NCI-H82 treated with DMSO at 0.1 percent for 48 hours (cell line): ENCODE measurements around the gene FREY1.

ENCODE experiments used
- DNase-seq: peaks from one replicate; lab custom pipeline; 2025; ENCODE audit not compliant: unreplicated experiment; lab: John Stamatoyannopoulos, UW

The FREY1 gene, protein sequence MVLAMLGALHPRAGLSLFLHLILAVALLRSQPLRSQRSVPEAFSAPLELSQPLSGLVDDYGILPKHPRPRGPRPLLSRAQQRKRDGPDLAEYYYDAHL

DNA sequence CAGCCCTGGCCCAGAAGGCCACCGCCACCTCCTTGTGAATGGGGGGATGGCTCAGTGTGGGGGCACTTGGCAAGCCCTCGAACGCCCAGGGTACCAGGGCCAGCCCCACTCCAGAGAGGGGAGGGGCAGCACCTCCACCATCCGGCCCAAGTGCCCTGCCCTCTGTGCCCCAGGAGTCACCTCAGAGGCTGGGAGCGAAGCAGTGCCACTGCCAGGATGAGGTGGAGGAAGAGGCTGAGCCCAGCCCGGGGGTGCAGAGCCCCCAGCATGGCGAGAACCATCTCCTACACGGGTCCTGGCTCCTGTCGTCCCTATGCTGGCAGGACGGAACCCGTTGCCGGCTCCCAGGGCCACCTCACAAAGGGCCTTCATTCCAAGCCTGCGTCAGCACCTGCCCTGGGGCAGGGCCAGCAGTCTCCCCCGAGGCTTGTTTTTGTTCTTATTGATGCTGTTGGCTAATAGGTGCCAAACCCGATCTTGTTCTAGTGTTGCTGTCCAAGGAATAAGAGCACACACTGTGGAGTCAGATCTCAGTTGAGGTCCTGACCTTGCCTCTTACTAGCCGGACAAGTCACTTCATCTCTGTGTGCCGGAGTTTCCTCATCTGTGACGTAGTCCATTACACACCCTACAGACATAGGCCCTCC, at the start of gene FREY1:
TSS of gene FREY1 (minus strand) at position 307 of the 647 bp plus-strand sequence. CDS start at position 281, 26 bp downstream.
- DNase-seq = no peak

DNA sequence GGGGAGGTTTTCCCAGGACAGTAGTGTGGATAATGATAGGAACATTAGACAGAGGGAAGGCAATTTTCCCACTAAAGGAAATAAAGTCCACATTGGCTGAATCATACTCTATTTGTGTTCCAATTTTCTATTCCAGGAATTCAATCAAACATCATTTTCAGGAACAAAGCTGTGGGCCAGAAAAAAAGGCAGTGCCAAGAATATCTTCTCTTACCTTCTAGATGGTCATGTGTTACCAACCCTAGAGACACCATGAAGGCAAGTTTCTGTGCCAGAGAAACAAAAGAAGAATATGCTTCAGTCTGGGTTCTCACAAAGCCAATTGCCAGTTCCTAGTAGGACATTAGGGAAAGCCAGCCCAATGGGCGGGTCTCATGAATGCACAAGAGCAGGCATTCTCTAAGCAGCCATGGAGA, 42.9 kb upstream of the FREY1 start:
- DNase-seq = no peak

DNA sequence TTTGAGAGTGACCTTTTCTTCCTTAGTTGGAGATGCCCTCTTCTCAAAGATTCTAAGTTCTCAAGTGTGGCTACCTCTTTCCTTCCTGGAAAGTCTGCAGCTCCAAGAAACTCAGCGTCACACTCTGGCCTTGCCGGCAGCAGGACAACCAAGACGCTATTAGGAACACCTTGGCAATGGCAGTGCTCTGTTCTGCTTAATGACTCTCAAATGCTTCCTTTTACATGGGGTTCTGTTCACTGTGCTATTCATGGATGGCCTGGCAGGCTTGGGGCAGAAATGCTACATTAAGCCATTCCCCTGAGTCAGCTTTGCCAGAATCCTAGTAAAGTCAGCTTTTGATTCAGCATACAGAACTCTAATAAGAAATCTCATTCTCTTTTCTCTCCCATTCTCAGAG, 41.3 kb upstream of the FREY1 start:
- no peak for DNase-seq

DNA sequence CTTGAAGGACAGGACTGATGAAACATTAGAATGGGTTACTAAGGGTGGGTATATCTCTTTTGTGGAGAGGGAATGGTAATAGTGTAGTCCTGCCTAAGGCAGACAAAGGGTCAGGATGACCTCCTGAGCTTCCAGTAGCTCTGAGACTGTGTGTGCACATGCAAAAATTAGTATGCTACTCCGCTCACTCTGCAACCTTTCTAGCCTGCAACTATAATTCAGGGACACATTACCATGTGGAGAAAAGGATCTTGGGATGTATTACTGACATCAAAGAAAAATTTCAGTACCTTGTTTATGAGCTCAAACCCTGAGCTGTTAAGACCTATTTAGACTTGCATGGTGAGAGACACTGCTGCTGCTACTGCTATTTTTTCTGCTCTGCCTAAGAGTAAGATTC, 40.8 kb upstream of the FREY1 start:
- no peak for DNase-seq

DNA sequence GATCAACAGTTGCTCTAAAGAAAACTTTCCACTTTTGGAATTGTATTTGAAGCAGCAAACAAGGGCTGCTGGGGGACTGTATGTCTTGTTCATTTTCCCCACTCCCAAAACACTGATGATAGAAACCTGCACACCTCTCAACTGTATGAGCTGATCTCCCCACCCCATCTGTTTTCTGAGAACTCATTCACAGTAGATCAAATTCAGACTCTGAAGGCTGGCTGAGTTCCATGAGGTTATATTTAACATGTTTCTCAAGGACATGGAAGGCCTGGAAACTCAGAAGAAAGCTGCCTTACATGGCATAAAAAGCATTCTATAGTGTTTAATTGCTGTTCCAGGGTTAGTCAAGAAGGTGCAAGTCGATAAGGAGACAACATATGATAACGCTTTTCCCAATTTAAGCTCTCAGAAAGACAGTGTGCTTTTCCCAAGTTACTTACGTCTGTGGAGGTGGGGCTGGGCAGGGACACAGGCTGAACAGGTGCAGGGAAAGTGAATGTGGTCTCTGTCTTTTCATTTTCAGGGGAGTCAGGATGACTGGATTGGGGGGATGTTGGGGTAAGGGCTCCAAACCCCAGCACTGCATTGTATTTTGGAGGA, 38.4 kb upstream of the FREY1 start:
- no peak for DNase-seq

DNA sequence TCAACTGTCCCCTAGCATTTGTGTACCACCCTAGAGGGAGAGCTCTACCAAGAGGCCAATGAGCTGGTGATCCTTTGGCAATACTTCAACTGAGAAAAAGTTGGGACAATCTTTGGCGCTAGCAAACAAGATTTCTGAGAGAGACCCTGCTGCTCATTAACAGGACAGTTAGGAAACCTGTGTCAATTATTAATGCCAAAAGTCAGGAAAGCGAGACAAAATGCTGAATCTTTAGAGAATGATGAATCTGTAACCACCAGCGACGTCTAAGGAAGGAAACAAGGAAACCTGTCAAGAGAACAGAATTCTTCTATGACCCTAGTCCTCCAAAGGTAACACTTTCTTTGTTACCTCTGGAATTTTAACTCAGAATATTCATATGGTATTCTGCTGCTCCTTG, 35.3 kb upstream of the FREY1 start:
- no peak for DNase-seq

DNA sequence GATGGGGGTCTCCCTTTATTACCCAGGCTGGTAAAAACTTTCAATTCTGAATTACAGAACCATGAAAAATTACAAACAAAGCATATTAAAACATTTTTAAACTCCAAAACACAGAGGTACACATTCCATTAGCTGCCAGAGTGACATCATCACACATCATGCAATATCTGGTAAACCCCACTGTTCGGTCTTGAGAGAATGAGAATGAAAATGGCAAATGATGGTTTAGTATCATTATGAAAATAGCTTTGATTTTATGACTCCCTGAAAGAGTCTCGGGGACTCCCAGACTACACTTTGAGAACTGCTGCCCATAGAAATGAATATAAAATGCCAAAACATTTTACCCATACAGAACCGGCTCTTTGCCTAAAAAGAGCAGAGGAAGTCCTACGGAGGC, 34.2 kb upstream of the FREY1 start:
- no peak for DNase-seq

DNA sequence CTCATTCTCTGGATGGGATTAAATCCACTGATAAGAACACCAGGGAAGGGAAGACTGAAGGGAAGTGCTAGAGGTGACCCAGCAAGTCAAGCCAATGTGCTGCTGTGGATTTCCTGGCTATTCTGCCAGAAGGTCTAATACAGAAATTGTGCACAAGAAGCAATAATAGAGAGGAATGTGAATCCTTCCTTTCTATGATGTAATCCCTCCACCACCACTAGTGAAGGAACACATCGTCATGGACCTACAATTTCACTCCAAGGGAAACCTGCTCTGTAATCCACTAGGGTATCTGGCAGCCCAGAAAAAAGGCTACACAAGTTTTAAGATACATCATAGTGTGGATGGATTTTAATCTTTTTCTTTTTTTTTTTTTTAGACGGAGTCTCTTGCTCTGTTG, 32.8 kb upstream of the FREY1 start:
- no peak for DNase-seq

DNA sequence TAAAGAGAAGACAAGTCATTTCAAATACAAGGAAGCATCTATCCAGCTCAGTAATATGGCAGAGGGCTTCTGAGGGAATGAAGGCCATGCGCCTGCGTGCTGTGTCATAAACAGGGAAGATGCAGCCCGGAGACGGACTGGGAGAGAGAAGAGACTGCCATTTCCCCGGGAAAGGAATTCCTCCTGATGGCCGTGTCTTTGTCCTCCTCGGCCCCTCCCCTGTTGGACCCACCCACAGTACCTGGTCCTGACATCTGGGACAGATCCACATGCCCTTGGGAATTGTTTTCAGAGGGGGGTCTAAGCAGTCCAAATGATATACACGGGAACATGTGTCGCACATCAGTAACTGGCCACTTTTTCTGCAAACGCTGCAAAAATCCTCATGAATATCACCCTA, 30.8 kb upstream of the FREY1 start:
- DNase-seq = no peak

DNA sequence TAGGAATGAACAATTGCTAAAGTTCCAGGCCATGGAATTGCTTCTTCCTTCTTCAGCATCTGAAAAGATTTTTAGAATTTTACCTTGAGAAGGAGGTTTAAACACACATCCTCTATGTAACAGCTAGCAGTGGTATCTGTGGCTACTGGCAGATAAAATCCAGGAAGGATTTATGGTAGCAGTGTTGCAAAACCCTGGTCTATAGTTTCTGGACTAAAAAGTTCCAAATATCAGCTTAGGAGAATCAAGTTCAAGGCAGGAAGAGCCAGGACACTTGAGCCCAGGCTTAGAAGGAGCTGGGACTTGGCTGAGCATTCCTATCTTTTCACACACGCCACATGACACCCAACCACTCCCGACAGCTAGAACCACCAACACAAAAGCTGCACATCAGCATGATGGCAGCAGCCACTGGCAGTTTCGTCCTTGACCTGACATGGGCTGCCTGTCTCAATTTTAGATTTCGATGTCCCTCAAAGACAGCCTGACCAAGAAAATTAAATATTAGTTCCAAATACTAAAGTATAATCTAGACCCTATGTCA, 29.5 kb upstream of the FREY1 start:
- DNase-seq = no peak

DNA sequence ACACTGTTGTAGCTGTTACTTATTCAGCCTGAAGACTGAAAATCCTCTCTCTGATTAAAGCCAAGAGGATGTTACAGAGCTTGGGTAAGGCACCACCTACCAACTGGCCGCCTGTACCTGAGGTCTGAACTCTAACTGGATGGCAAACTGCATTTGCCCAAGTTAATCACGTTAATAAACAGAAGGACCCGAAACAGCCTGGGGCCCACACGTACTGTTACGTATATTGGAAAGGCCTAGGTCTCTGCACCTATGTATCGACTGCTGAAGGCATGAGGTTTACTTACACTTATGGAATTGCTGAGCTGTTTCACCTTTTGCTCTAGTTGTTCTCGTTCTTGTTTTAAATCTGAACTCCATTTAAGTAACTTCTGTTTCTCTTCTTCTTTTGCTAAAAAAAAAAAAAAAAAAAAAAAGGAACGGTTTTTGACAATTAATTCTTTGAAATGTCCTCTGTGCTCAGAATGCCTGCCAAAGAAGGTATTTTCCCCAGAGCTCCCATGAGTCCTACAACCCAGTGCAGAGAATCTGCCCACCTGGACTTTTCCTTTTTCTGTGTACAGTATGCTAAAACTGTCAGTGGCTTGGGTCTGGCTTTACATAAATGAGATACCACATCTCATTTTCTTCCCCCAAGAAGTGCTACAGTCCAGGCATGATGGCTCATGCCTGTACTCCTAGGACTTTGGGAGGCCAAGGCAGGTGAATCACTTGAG, 28.4 kb upstream of the FREY1 start:
- no peak for DNase-seq

DNA sequence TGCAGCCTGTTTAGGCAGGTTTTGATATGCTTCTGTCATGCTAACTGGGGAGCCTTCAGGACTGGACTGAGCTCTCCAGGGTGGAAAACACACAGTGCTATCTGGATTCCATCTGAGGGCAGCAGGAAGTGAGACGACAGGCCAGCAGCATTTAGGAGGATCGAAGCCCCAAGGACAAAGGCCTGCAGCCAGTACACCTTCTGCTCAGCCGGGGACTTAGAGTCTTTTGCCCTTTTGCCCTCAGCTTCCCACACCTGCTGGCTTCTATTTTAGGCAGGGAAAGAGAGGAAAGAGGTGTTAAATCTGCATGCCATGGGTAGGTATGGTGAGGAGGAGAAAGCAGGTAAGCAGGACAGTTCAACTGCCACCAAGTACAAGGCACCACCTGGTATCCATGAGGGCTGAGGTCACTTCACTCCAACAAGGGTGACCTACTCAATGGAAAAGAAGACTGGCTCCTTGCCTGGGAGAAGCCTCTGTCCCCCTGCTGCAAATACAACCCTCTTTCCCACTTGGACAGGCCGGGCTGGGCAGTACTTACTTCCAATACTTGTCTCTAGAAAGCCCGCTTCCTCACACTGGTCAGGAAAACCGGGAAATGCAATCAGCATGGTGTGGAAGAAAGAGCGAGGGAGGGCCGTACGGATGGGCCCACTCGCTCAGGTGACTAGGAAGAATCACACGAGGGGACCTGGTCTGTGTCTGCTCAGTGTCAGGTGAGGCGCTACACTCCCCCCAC, 27.7 kb upstream of the FREY1 start:
- no peak for DNase-seq

DNA sequence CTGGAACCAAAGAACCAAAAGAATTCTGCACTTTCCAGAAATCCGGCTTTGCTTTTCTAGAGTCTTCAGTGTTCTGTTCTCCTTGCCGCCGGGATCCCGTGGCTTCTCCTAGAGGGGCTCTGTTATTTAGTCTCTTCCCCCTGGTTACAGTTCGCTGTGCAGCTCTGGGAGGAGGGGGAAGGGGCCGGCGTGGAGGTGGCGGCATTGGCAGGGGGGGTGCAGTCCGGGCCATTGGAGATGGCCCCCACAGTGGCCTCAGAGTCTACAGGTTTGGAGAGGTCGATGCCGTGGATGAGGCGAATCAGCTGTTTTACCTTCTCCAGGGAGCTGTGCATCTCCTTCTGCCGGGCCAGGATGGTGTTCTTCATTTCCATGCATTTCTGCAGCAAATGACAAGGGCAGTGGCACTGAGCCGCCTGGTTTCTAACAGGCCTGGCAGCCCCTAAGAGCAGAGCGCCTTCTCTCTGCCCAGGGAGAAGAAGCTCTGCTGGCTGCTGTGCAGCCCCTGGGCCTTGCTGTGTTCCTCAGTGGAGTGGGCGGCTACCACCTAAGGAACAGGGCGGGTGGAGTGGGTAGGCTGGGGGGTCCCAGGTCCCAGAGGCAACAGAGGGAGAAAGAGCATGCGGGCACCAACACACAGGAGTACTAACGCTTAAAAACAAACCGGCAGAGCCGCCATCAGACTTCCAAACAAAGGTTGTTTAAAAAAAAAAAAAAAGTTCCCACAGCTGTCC, 26.9 kb upstream of the FREY1 start:
- DNase-seq = no peak

DNA sequence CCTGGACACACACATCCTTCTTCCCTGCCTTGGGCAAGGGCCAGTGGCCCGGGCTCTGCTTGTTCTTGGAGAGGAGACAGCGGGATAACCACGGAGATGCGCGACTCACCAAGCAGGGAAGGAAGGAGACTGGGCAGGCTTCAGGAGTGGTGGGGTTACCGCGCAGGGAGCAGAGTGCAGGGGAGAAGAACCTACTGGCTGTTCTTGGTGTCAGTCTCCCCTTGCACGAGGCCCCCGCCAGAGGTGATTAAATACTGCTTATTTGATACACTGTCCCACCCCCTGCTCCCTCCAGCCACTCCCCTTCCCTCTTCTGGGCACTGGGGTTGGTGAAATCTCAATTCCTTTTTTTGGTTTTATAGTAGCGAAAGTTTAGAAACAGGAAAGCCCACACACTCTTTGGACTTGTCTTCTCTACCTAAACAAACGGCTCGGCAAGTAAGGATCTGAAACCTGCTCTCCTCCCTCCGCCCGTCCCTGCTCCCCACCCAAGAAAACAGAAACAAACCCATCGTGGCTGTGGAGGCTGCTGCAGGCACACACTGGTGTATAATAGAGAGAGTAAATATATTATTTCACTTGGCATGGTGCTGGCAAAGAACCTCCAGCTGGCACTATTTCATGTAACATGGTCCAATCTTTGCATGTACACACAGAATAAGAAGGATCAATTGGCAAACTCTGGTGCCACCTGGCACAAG, 26.2 kb upstream of the FREY1 start:
- DNase-seq = no peak

DNA sequence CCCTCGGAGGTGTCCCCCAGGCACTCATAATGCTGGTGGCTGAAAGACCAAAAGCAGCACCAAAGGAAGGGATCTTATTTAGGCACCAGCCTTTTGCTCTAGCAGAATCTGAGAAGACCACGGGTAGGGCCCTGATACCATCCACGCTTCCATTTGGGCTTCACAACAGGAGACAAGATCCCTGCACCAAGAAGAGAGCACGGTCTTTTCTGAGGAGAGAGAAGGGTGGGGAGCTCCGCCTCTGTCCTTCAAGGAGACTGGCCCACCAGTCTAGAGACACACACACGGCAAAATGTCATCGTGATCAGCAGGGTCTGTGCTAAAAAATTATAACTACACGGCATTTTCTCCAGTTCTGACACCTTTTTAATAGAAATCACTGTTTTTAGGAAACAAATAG, 25.1 kb upstream of the FREY1 start:
- DNase-seq = no peak

DNA sequence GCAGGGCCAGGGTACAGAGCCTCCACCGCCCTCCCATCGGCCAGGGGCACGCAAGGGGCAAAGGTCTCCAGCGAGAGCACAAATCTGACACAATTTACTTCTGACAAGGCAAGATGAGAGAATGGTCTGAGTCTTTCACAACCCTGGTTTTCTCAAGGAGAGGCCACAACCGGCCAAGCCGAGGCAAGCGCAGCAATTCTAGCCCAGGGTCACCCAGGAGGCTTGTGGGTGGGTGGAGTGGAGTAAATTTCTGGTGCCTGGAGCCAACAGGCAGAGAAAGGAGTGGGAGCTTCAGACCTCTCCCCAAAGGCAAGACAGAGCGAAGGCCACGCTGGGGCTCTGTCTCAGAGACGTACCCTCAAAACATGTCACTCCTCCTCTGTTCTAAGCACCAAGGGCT, 24.7 kb upstream of the FREY1 start:
- DNase-seq = no peak

DNA sequence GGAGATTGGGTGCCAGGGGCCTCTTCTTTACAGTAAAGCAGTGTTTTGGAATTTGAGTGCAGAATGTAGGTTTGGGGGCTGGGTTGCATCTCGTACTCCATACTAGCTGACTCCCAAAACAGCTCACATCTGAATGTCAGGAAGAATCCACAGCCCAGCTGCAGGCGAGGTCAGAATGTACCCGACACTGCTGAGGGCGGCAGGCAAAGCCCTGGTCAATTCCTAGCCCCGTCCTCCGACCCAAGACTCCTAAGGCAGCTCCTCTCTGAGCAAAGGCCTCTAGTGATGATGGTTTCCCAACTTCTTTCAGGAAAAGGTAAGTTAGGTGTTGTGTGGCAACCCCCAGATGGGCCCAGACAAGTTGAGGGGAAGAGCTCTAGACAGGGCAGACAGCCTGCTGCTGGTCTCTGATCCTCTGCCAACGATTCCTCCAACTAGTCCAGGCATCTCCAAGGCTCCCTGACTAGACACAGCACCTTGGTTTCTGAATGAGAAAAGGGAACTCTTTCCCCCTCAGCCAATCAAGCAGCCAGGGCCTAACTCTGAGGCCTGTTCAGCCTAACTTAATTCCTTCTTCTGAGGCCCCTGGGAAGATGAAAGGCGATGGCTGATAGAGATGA, 24.0 kb upstream of the FREY1 start:
- no peak for DNase-seq

DNA sequence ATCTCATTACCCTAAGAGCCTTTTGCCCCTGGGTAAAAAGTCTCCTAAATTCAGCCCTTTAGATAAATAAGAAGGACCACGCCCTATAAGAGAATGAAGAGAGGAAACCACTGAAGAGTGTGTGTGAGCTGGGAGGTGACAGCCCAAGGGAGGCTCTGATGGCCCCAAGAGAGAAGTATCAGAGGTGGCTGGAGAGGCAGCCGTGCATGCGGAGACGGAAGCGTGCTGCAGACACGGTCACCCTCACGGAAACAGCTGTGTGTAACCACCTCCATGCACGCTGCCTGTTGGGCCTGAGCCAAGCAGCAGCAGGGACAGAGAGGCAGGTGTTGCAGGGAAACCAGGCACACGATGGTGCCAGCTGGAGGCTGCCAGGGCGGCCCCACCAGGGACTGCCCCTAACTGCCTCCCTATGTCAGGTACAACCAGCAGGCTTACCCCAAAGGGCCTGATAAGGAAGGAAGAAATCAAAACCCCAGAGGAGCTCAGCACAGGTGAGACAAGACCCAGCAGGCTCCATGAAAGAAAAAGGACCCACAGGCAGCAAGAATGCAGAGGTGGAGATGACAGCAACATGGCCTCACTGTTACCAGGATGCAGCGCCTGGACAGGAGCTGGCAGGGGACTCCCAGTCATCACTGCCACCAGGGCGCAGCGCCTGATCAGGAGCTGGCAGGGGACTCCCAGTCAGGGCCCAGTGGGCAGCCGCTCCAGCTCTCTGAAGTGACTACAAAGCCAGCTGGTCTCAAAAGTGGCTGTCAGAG, 23.1 kb upstream of the FREY1 start:
- no peak for DNase-seq

DNA sequence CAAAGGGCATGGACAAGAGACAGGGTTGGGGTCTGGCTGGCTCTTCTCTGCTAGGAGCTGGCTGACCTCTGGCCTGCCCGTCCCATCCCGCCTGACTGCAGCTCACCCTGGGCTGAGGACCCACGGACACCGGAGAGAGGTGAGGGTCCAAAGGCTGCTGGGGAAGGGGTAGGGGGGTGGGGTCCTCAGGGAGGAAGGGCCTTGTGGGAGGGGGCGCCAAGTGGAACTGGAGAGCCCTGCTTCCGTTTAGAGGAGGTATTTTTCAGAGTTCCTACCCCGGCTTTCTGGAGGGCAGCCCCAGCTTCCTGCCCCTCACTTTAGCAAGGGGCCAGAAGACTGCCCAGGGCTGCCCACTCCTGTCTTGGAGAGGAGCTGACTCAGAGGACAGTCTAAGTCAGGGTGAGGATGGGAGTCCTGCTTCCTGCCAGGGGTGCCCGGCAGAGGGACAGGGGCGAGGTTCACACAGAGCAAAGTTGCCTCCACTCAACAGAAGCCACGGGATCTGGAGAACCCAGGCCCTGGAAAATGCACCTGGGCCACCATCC, 22.5 kb upstream of the FREY1 start:
- no peak for DNase-seq
